ENCODE results near the gene ZNF750. TPM values are rescaled to one million over a fixed set of nuclear protein-coding genes. Genes with fewer than 3 reads are reported as not detected.

ZNF750 gene
- total RNA-seq, 4 donors from 2014 or later = not detected

DNA sequence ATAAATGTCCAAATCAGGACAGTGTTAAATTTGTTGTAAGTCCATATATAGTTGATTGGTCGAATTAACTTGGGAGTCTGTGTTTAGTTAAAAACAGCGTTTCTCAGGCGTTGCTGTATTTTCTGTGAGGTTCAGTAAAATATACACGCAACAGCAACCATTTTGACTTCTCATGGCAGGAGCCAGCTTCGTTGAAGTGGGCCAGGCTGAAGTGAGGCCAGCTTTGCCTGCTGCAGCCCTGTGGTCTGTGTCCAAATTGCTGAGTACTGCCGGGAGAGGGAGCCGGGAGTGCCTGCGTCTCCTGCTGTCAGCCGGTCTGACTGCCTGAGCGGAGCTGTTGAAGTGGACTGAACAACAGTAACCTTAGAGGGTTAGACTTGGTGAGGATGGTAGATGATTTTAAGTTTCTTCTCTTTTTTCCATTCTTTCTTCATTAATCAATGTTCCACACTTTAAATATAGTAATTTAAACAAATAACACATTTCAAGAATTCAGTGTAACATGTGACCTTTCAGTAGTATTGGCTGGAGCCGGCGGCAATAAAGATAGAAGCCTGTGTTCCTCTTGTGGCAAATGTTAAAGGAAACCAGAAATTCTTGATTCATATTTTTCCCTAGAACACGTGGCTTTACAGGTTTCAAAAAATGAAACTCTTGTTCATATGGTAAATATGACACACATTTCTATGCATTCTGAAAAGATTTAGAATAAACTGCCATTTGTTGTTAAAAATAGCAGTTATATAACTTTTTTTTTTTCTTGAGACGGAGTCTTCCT lies 37.0 kb upstream of the ZNF750 start:
- ATAC-seq (ENCODE audit: low FRiP score) (peak; percentile 79), DNase-seq (ENCODE audit: low spot score) (no peak)
- TF ChIP-seq, protein P1, sequence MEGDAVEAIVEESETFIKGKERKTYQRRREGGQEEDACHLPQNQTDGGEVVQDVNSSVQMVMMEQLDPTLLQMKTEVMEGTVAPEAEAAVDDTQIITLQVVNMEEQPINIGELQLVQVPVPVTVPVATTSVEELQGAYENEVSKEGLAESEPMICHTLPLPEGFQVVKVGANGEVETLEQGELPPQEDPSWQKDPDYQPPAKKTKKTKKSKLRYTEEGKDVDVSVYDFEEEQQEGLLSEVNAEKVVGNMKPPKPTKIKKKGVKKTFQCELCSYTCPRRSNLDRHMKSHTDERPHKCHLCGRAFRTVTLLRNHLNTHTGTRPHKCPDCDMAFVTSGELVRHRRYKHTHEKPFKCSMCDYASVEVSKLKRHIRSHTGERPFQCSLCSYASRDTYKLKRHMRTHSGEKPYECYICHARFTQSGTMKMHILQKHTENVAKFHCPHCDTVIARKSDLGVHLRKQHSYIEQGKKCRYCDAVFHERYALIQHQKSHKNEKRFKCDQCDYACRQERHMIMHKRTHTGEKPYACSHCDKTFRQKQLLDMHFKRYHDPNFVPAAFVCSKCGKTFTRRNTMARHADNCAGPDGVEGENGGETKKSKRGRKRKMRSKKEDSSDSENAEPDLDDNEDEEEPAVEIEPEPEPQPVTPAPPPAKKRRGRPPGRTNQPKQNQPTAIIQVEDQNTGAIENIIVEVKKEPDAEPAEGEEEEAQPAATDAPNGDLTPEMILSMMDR (IDR thresholded peaks at IDR 0.05) = no peak

DNA sequence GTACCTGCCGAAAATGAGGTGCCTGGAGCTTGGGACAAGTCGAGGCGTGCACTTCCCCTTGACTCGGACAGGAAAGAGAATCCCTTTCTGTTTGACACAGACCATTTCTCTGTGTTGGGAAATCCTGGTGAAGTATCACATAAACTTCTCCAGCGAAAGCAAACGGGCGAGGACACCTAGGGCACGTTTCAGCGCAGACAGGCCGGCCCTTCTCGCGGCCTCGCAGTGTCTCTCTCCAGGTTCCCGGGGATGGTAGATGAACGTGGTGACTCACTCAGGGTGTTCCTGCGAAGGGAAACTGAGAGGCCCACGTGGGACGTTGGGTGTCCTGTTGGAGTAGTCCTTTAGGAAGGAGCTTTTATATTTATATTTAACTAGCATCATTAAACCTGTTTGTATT lies 36.3 kb upstream of the ZNF750 start:
- TF ChIP-seq, protein P1 (IDR thresholded peaks at IDR 0.05) = no peak
- ATAC-seq (ENCODE audit: low FRiP score) (no peak), DNase-seq (ENCODE audit: low spot score) (no peak)

DNA sequence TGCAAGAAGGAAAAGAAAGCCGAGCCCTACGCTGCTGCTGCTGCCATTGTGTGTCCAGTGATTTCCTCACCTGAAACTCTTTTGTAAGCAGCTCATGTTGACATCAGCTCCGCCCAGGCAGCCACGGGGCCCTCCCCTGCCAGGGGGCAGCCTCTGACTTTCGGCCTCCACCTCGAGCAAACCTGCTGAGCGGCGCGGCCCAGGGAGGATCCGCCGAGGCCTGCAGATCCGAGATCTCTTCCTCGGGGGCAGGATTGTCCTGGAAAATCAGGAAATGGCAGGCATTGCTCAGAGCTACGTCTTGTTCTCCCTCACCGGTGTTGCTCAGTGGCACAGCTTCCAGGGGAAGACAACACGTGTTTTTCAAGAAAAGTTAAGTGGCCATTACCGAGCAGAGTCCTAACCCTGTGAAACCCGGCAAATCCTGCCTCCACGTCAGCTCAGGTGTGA lies 35.6 kb upstream of the ZNF750 start:
- TF ChIP-seq, protein P1 (IDR thresholded peaks at IDR 0.05) = no peak
- ATAC-seq (ENCODE audit: low FRiP score) = no peak
- no peak for DNase-seq (ENCODE audit: low spot score)

DNA sequence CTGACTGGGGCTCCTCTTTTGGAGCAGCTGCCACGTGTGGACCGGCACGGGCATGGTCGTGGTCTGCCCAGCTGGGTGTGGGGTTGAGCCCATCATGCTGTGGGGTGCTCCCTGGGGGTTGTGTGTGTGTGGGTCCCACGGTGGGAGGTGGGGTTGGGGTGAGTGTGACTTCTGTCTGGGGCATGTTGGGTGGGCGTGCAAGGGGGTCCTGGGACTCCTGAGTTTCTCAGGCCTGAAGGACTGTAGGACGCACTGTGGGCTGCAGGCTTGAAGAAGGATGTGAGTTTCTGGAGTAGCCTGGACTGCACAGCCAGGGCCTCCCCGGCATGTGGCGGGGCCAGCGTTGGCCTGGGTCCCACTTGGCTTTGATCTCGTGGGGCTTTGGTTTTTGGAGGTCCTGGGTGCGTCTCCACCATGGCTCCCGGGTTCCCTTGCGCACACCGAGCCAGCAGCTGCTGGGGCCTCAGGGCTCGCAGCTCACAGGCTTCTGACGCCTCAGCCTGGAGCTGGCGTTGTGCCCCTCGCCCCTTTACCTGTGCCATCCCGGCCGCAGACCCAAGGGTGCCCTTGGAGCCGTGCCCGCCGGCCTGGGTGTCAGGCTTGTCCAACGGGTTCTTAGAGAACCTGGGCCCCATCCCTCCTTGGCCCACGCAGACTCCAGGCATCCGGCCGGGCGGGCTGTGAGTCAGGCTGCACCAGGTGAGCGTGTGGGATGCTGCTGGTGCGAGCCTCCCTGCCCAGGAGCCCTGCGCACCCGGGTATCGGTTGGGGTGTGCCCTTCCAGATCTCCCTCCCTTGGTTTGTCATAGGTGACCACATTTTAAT lies 34.4 kb upstream of the ZNF750 start:
- ATAC-seq (ENCODE audit: low FRiP score) (no peak), DNase-seq (ENCODE audit: low spot score) (no peak)
- TF ChIP-seq, protein P1 (IDR thresholded peaks at IDR 0.05) = no peak

DNA sequence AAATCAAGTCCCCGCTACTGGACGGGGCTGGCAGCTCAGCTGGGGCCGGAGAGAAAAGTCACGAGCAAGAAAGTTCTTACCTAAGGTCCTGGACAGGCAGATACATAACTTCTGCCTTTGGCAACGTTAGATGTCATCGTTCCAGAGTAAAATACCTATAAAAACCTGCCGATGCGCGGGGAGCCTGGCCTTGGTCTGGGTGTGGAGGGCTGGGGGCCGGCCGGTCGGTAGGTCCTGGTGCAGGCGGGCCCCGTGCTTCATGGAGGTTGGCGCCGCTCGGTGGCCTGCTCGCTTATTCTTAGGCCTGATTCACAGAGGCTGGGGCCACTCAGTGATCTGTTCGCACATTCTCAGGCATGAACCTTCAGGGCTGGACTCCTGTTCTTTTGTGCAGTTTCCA lies 33.7 kb upstream of the ZNF750 start:
- TF ChIP-seq, protein P1 (IDR thresholded peaks at IDR 0.05) = no peak
- no peak for DNase-seq (ENCODE audit: low spot score)
- ATAC-seq (ENCODE audit: low FRiP score) = no peak

DNA sequence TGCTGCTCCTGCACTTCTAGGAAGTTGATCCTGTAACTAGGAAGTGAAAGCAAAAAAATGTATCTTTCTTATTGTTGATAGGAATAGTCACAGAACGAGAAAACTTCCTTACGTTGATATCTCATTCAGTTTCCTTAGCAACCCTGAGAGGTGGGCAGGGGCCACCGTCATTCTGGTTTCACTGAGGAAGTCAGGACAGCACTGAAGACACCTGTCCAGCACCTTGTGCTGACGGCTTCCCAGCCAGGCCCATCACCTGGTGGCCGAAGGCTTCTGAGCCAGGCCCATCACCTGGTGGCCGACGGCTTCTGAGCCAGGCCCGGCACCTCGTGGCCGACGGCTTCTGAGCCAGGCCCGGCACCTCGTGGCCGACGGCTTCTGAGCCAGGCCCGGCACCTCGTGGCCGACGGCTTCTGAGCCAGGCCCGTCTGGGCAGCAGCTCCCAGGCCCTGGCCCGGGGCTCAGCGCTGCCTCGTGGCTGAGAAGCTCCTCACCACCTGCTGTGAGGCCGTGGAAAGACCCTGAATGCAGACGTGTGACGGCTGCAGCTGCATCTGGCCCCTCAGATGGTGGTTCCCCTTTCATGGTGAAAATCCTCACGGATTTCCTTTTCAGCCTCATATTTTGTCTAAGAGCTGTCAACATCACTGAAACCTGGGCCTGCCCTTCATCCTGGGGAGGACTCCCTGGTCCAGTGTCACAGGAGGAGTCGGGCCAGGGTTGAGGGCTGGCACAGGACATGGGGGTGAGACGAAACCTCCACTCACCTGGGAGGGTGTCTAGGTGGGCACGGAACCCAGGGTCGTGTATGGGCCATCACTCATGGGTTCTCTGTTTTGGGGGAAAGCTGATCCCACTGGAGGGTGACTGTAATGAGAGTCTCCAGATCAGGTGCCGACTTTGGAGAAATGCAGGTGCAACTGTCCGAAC lies 33.0 kb upstream of the ZNF750 start:
- ATAC-seq (ENCODE audit: low FRiP score) (no peak), DNase-seq (ENCODE audit: low spot score) (no peak)
- TF ChIP-seq, protein P1 (IDR thresholded peaks at IDR 0.05) = no peak

Data from omental fat pad (tissue), 4 donors.